ENCODE results near the gene ZNF627. TPM values are rescaled to one million over a fixed set of nuclear protein-coding genes. Genes with fewer than 3 reads are reported as not detected.

ZNF627 gene
- total and polyA plus RNA-seq, 2 of the 8 experiments (the other 6 are each of a cell fraction or from before 2014, with no cell fraction given), result 7.2 to 13.7 TPM

DNA sequence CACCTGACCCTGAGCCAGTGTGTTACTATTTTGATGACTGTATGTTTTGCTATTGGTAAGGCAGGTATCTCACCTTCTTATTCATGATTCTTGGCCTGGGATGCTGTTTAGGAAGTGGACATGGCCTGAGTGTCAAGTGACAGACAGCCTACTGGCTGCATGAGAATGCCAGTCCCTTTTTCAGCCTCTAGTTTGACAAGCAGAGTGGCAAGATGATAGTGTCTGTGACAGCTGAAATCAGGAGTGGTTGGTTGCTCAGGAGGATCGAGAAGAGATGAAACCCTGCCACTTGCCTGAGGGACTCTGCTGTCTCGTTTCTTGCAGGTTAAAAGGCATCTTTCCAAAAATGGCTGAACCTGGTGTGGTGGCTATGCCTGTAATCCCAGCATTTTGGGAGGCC is 31.1 kb upstream of the ZNF627 start:
- Histone ChIP-seq H3K18ac (ENCODE audit: extremely low read depth, low read length) (no peak overlapping the region), H3K4ac (replicated peaks; ENCODE audit: insufficient read length, low read depth, low read length) (no peak overlapping the region), H4K91ac (replicated peaks; ENCODE audit: insufficient read length, low read length) (no peak overlapping the region), H4K20me1 (replicated peaks in 1 of 2; ENCODE audit: control insufficient read depth in 1 of 2, insufficient read depth in 2 of 2, low read length in 2 of 2) (no peaks in the 10 kb centered on the region), H3K14ac (ENCODE audit: insufficient read length) (no peak overlapping the region), H3K4me1 (replicated peaks in 1 of 4; ENCODE audit: control insufficient read depth in 3 of 4, insufficient read depth in 4 of 4, low read length in 3 of 4) (no peaks in the 10 kb centered on the region), H3K4me2 (ENCODE audit: insufficient read depth in 1 of 2, low read depth in 2 of 2, low read length in 2 of 2) (no peak overlapping the region), H4K5ac (ENCODE audit: insufficient read length, low read depth, low read length) (no peak overlapping the region), H2BK5ac (ENCODE audit: low read depth, low read length) (no peak overlapping the region), H2BK120ac (replicated peaks; ENCODE audit: low read depth, low read length) (no peak overlapping the region), H3K4me3 (ENCODE audit: extremely low read depth in 1 of 4, insufficient read depth in 2 of 4, low read depth in 3 of 4, low read length in 4 of 4) (no peak overlapping the region), H4K8ac (ENCODE audit: extremely low read depth, insufficient read depth, low read length) (no peak overlapping the region), H2BK12ac (ENCODE audit: low read depth, low read length) (no peak overlapping the region), H2BK15ac (ENCODE audit: low read length) (no peak overlapping the region), H3K79me1 (ENCODE audit: low read depth, low read length) (no peaks in the 10 kb centered on the region), H3K23ac (ENCODE audit: insufficient read length) (no peak overlapping the region), H2AK5ac (ENCODE audit: low read depth, low read length) (no peak overlapping the region), H3K27ac (ENCODE audit: low read depth, low read length) (no peak overlapping the region), H3K23me2 (ENCODE audit: low read depth, low read length) (no peaks in the 10 kb centered on the region), H3K27me3 (replicated peaks in 1 of 4; ENCODE audit: control insufficient read depth in 3 of 4, extremely low read depth in 1 of 4, insufficient read depth in 3 of 4, low read length in 3 of 4) (no peaks in the 10 kb centered on the region), H3K9me3 (ENCODE audit: insufficient read depth in 2 of 2, low read depth in 1 of 2, low read length in 1 of 2) (no peaks in the 10 kb centered on the region), H2AFZ (ENCODE audit: low read length) (no peak overlapping the region), H3K36me3 (ENCODE audit: control insufficient read depth in 2 of 4, insufficient read depth in 4 of 4, low read length in 3 of 4) (no peaks in the 10 kb centered on the region), H3K79me2 (ENCODE audit: control insufficient read depth in 1 of 2, insufficient read depth in 2 of 2, low read length in 2 of 2) (no peaks in the 10 kb centered on the region), H3K9ac (replicated peaks in 1 of 4; ENCODE audit: extremely low read depth in 1 of 4, low read depth in 3 of 4, low read length in 3 of 4) (no peak overlapping the region), H2BK20ac (ENCODE audit: low read length) (no peak overlapping the region), H3K56ac (replicated peaks; ENCODE audit: insufficient read length, low read depth, low read length) (no peak overlapping the region)
- TF ChIP-seq SUZ12 (IDR thresholded peaks at IDR 0.05; ENCODE audit: low read length) (no peak), NANOG (IDR thresholded peaks at IDR 0.05; ENCODE audit: insufficient read depth, low read depth, low read length, poor library complexity, severe bottlenecking) (no peak), BRCA1 (IDR thresholded peaks at IDR 0.05; ENCODE audit: low read depth, low read length) (no peak), SIN3A (conservative IDR thresholded peaks at IDR 0.05 in 1 of 2, IDR thresholded peaks at IDR 0.05 in 1 of 2; ENCODE audit: low read depth in 1 of 2, low read length in 2 of 2) (no peak), SIRT6 (IDR thresholded peaks at IDR 0.05; ENCODE audit: low read length) (no peak), KDM4A (IDR thresholded peaks at IDR 0.05; ENCODE audit: low read depth, low read length, severe bottlenecking) (no peak), RNF2 (IDR thresholded peaks at IDR 0.05; ENCODE audit: borderline replicate concordance, low read depth, low read length, missing control alignments, poor library complexity, severe bottlenecking) (no peak)
- TF ChIP-seq, protein P1, sequence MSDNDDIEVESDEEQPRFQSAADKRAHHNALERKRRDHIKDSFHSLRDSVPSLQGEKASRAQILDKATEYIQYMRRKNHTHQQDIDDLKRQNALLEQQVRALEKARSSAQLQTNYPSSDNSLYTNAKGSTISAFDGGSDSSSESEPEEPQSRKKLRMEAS (IDR thresholded peaks at IDR 0.05), result no peak
- WGBS, 2 experiments (ENCODE audit: extremely low coverage in 1 of 2, insufficient coverage in 1 of 2, insufficient read length in 1 of 2, insufficient replicate concordance in 2 of 2, low coverage in 1 of 2, low lambda C conversion rate in 2 of 2, missing lambda C conversion rate in 1 of 2), result 91% methylated on average over 2 of the region's 2 CpGs; no CpG with 5 or more reads in 1 of the 2 experiments
- DNase-seq (ENCODE audit: low read depth in 1 of 2, low spot score in 2 of 2), result no peak
- no peak for FAIRE-seq
- POLR2A ChIA-PET (ENCODE audit: partially characterized antibody), result no interaction called here
- CTCF ChIA-PET (ENCODE audit: partially characterized antibody), result no interaction called here
